ENCODE measurements around the gene CCHCR1.

DNA sequence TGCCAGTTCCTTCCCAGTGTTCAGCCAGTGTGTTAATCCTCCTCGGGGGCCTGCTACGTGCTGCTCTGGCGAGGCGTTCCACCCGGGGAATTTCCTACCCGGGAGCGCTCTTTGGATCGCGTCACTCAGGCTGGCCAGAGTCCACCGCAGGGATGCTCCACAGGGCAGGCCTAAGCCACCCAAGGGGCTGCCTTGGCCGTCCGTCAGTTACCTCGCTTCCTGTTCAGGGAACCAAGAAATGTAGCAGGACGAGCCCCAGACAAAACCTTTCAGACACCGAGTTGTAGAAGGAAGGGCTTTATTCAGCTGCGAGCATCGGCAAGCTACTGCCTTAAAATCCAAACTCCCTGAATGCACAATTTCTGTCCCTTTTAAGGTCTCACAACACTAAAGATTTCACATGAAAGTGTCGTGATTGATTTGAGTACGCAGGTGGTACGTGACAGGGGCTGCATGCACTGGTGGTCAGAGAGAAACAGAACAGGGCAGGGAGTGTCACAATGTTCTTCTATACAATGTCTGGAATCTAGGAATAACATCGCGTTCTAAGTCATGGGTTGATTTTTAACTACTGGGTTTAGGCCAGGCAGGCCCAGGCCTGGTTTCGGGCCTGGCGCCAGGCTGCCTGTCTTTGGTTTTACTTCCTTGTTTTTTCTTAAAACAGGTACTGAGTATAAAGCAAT, 28.6 kb upstream of the CCHCR1 start:
- no peak for TF ChIP-seq CTCF (IDR thresholded peaks at IDR 0.05; ENCODE audit: low read depth, low read length, missing input control)
- TF ChIP-seq, protein P1, sequence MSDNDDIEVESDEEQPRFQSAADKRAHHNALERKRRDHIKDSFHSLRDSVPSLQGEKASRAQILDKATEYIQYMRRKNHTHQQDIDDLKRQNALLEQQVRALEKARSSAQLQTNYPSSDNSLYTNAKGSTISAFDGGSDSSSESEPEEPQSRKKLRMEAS (IDR thresholded peaks at IDR 0.05): peak; percentile 20
- TF ChIP-seq EGR1 (IDR thresholded peaks at IDR 0.05; ENCODE audit: low read depth in 2 of 2): no peak
- TF ChIP-seq YY1 (IDR thresholded peaks at IDR 0.05): no peak
- TF ChIP-seq GABPA (IDR thresholded peaks at IDR 0.05 in 1 of 2, conservative IDR thresholded peaks at IDR 0.05 in 1 of 2): no peak
- TF ChIP-seq JUND (IDR thresholded peaks at IDR 0.05): no peak
- TF ChIP-seq, protein P2, sequence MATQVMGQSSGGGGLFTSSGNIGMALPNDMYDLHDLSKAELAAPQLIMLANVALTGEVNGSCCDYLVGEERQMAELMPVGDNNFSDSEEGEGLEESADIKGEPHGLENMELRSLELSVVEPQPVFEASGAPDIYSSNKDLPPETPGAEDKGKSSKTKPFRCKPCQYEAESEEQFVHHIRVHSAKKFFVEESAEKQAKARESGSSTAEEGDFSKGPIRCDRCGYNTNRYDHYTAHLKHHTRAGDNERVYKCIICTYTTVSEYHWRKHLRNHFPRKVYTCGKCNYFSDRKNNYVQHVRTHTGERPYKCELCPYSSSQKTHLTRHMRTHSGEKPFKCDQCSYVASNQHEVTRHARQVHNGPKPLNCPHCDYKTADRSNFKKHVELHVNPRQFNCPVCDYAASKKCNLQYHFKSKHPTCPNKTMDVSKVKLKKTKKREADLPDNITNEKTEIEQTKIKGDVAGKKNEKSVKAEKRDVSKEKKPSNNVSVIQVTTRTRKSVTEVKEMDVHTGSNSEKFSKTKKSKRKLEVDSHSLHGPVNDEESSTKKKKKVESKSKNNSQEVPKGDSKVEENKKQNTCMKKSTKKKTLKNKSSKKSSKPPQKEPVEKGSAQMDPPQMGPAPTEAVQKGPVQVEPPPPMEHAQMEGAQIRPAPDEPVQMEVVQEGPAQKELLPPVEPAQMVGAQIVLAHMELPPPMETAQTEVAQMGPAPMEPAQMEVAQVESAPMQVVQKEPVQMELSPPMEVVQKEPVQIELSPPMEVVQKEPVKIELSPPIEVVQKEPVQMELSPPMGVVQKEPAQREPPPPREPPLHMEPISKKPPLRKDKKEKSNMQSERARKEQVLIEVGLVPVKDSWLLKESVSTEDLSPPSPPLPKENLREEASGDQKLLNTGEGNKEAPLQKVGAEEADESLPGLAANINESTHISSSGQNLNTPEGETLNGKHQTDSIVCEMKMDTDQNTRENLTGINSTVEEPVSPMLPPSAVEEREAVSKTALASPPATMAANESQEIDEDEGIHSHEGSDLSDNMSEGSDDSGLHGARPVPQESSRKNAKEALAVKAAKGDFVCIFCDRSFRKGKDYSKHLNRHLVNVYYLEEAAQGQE (IDR thresholded peaks at IDR 0.05): peak; percentile 46
- TF ChIP-seq RAD21 (IDR thresholded peaks at IDR 0.05): no peak
- no peak for TF ChIP-seq TAF1 (conservative IDR thresholded peaks at IDR 0.05)
- TF ChIP-seq SP1 (IDR thresholded peaks at IDR 0.05): peak; percentile 29
